Measurements from ENCODE around the gene LYSMD4.

- no peak for TF ChIP-seq ATF2 (IDR thresholded peaks at IDR 0.05; ENCODE audit: low read length)
- no peak for TF ChIP-seq SRF (IDR thresholded peaks at IDR 0.05; ENCODE audit: low read depth in 2 of 2, low read length in 2 of 2)
- no peak for TF ChIP-seq TCF12 (IDR thresholded peaks at IDR 0.05; ENCODE audit: low read depth, low read length)
- TF ChIP-seq CREB1 (IDR thresholded peaks at IDR 0.05; ENCODE audit: low read depth) = no peak
- TF ChIP-seq POLR2A (IDR thresholded peaks at IDR 0.05; ENCODE audit: low read depth, low read length) = no peak
- TF ChIP-seq BCL3 (IDR thresholded peaks at IDR 0.05; ENCODE audit: borderline replicate concordance, insufficient read depth, low read depth, low read length, poor library complexity, severe bottlenecking) = no peak
- TF ChIP-seq TAF1 (IDR thresholded peaks at IDR 0.05; ENCODE audit: borderline replicate concordance, low read depth, low read length) = no peak
- TF ChIP-seq CTCF (IDR thresholded peaks at IDR 0.05 in 2 of 3, conservative IDR thresholded peaks at IDR 0.05 in 1 of 3; ENCODE audit: control insufficient read depth in 2 of 3, extremely low read depth in 1 of 3, insufficient read depth in 1 of 3, low read depth in 3 of 3, low read length in 3 of 3) = no peak
- no peak for TF ChIP-seq RAD51 (IDR thresholded peaks at IDR 0.05)
- TF ChIP-seq EZH2 (IDR thresholded peaks at IDR 0.05; ENCODE audit: borderline replicate concordance, control insufficient read depth, low read depth, low read length) = no peak
- TF ChIP-seq EED (IDR thresholded peaks at IDR 0.05; ENCODE audit: low read depth) = no peak
- no peak for TF ChIP-seq TARDBP (IDR thresholded peaks at IDR 0.05; ENCODE audit: borderline replicate concordance)
- no peak for TF ChIP-seq BHLHE40 (IDR thresholded peaks at IDR 0.05; ENCODE audit: borderline replicate concordance in 1 of 2, low read depth in 2 of 2, low read length in 1 of 2)
- no peak for TF ChIP-seq MAX (IDR thresholded peaks at IDR 0.05; ENCODE audit: low read depth, low read length)
These were observed 1.7 kb downstream of the LYSMD4 start for GRCh38 chr15:99731336-99732123.
